Endodermal cell (in vitro differentiated cells): ENCODE measurements around the gene SP1. TPM values are rescaled to one million over a fixed set of nuclear protein-coding genes. Genes with fewer than 3 reads are reported as not detected.
A peak's percentile ranks its signal among the peaks of the same experiment; 100 is the strongest.

Experiments
- DNase-seq: peaks from one replicate; pipeline ENCODE4 v3.0.0-alpha.2; 2017
- H3K27ac ChIP-seq: 2 replicates; pipeline ENCODE4 v1.5.1; 2013; ENCODE audit warnings: mild to moderate bottlenecking, low read depth, low read length, moderate library complexity
- H3K27me3 ChIP-seq: 2 replicates; pipeline ENCODE4 v1.6.1; 2013; ENCODE audit warnings: mild to moderate bottlenecking, low read length, moderate library complexity; ENCODE audit not compliant: insufficient read depth, control insufficient read depth, poor library complexity, severe bottlenecking
- H3K36me3 ChIP-seq: 2 replicates; pipeline ENCODE4 v1.7.0; 2013; ENCODE audit warnings: mild to moderate bottlenecking, low read length, moderate library complexity; ENCODE audit not compliant: control insufficient read depth, insufficient read depth
- H3K4me1 ChIP-seq: one replicate; pipeline ENCODE4 v1.7.0; 2013; ENCODE audit warnings: low read length; ENCODE audit not compliant: control insufficient read depth, insufficient read depth
- H3K4me3 ChIP-seq: 2 replicates; pipeline ENCODE4 v1.5.1; 2013; ENCODE audit warnings: mild to moderate bottlenecking, low read length, moderate library complexity
- H3K9ac ChIP-seq: 2 replicates; pipeline ENCODE4 v1.6.1; 2013; ENCODE audit warnings: mild to moderate bottlenecking, low read length, moderate library complexity; ENCODE audit not compliant: poor library complexity, severe bottlenecking; ENCODE audit errors: extremely low read depth
- H3K9me3 ChIP-seq: 2 replicates; pipeline ENCODE4 v1.6.1; 2013; ENCODE audit warnings: mild to moderate bottlenecking, low read length, moderate library complexity; ENCODE audit not compliant: control insufficient read depth
- H3K27ac Mint-ChIP-seq: 2 replicates; pipeline ENCODE4 v1.8.0; 2020; ENCODE audit warnings: mixed read lengths
- H3K27me3 Mint-ChIP-seq: 2 replicates; pipeline ENCODE4 v1.8.0; 2021; ENCODE audit warnings: mild to moderate bottlenecking, mixed read lengths; ENCODE audit not compliant: insufficient read depth
- H3K36me3 Mint-ChIP-seq: 2 replicates; pipeline ENCODE4 v1.8.0; 2020; ENCODE audit warnings: low read depth, mixed read lengths
- H3K4me1 Mint-ChIP-seq: 2 replicates; pipeline ENCODE4 v1.8.0; 2020; ENCODE audit warnings: mixed read lengths
- H3K4me3 Mint-ChIP-seq: 2 replicates; pipeline ENCODE4 v1.8.0; 2020; ENCODE audit warnings: mild to moderate bottlenecking, moderate library complexity, mixed read lengths
- H3K9me3 Mint-ChIP-seq: 2 replicates; pipeline ENCODE4 v1.8.0; 2020; ENCODE audit warnings: mild to moderate bottlenecking, mixed read lengths
- CTCF ChIP-seq: fragments of 200-600 bp; sonication (generic); conservative IDR thresholded peaks from 2 replicates; pipeline ENCODE4 v1.5.0; 2021; ENCODE audit warnings: antibody characterized with exemption, mild to moderate bottlenecking
- WGBS, 2 experiments: methylation state at CpG; one replicate each; pipeline versions ENCODE4 v1.1.5 to v1.1.7; 2013; ENCODE audit warnings: missing lambda C conversion rate in 2 of 2, mixed read lengths in 1 of 2; ENCODE audit not compliant: insufficient coverage in 1 of 2, insufficient read length in 1 of 2; 5-methylcytosine and 5-hydroxymethylcytosine counted together
- total RNA-seq, 2 donors: library from RNA; stranded (reverse); fragmentation: NEBNext Ultra II Directional in 1 of 2; extraction: Animal tissue kit (Norgen Biotek cat#: 25700) in 1 of 2; gene quantifications; 2 replicates in 1 of 2; 3 replicates in 1 of 2; pipeline ENCODE4 v1.2.1, GENCODE V29; 2021

SP1 gene
- total RNA-seq, 2 donors from 2014 or later: 91.2 to 99.5 TPM

- peak; percentile 42 for TF ChIP-seq CTCF
- 86 to 100% methylated on average over 1 to 2 of the region's 2 CpGs for WGBS, 2 experiments
- H3K27me3 ChIP-seq: no peaks in the 10 kb centered on the region
- Mint-ChIP-seq H3K4me3 (peak overlapping the region; percentile 33), H3K27me3 (no peaks in the 10 kb centered on the region), H3K4me1 (peaks cover 66% of the 10 kb centered on the region), H3K36me3 (peaks cover 92% of the 10 kb centered on the region), H3K9me3 (no peaks in the 10 kb centered on the region), H3K27ac (peak overlapping the region; percentile 75)
- no peak overlapping the region for H3K9ac ChIP-seq
- peak overlapping the region; percentile 19 for H3K4me3 ChIP-seq
- peaks cover 14% of the 10 kb centered on the region for H3K4me1 ChIP-seq
- no peak for DNase-seq
- no peaks in the 10 kb centered on the region for H3K9me3 ChIP-seq
- H3K27ac ChIP-seq: peak overlapping the region; percentile 2
- H3K36me3 ChIP-seq: peaks cover 98% of the 10 kb centered on the region
Measured at GRCh38 chr12:53465679-53466078, 85.7 kb downstream of the SP1 start.

Other genes starting within 250 kb of the SP1 start
- gene ZNF740, start 199.5 kb upstream of the SP1 start, total RNA-seq: 10 to 100 TPM; 54.0 to 54.6 TPM
- gene CSAD, start 199.3 kb upstream of the SP1 start, total RNA-seq: 10 to 100 TPM; 24.9 to 38.2 TPM
- gene ITGB7, start 172.9 kb upstream of the SP1 start, total RNA-seq: 1 to 10 TPM; 1.4 TPM
- 10 to 100 TPM; 19.5 to 26.8 TPM for gene RARG, start 148.0 kb upstream of the SP1 start, total RNA-seq
- gene ESPL1, start 111.9 kb upstream of the SP1 start, total RNA-seq: 10 to 100 TPM; 33.3 to 50.7 TPM
- 100 to 1,000 TPM; 322 to 403 TPM for gene PFDN5, start 84.6 kb upstream of the SP1 start, total RNA-seq
- gene MYG1, start 80.5 kb upstream of the SP1 start, total RNA-seq: 10 to 100 TPM; 55.3 to 74.2 TPM
- 10 to 100 TPM; 69.4 to 82.4 TPM for gene AAAS, start 58.6 kb upstream of the SP1 start, total RNA-seq
- not detected for gene SP7, start 43.8 kb upstream of the SP1 start, total RNA-seq
- 10 to 100 TPM; 17.1 to 23.6 TPM for gene AMHR2, start 43.7 kb downstream of the SP1 start, total RNA-seq
- 100 to 1,000 TPM; 184 to 209 TPM for gene PRR13, start 61.6 kb downstream of the SP1 start, total RNA-seq
- gene PCBP2, start 71.9 kb downstream of the SP1 start, total RNA-seq: 1,000 to 10,000 TPM; 1,281 to 1,338 TPM
- 1 to 10 TPM; 5.5 to 8.1 TPM for gene MAP3K12, start 119.3 kb downstream of the SP1 start, total RNA-seq
- gene TARBP2, start 121.1 kb downstream of the SP1 start, total RNA-seq: 10 to 100 TPM; 48.4 to 60.3 TPM
- gene NPFF, start 127.3 kb downstream of the SP1 start, total RNA-seq: not detected
- gene ATF7, start 246.2 kb downstream of the SP1 start, total RNA-seq: 10 to 100 TPM; 29.0 to 36.6 TPM